Putamen (tissue), 1 donor: ENCODE measurements around the gene S100A13.
"Not testable (repeated sequence)": the region's sequence is repeated elsewhere in the genome, so short reads cannot be mapped to it uniquely, and the experiment has no call there.

ENCODE experiments used
- DNase-seq: peaks from one replicate; pipeline ENCODE4 v3.0.0-alpha.2; 2016; ENCODE audit warnings: low spot score

S100A13 gene

DNA sequence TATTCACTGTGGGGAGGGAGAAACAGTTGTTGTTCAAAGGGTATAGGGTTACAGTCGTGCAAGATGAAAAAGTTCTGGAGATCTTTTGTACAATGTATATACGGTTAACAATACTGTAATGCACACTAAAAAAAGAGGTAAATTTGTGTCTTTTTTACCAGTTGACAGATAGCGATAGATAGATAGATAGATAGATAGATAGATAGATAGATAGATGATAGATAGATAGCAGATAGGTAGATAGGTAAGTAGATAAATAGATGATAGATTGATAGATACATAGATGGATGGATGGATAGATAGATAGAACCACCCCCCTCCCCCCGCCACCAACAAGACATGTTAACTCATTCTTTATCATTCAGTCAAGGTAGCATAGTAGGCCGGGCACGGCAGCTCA is 24.6 kb downstream of the S100A13 start:
- DNase-seq, result no peak

DNA sequence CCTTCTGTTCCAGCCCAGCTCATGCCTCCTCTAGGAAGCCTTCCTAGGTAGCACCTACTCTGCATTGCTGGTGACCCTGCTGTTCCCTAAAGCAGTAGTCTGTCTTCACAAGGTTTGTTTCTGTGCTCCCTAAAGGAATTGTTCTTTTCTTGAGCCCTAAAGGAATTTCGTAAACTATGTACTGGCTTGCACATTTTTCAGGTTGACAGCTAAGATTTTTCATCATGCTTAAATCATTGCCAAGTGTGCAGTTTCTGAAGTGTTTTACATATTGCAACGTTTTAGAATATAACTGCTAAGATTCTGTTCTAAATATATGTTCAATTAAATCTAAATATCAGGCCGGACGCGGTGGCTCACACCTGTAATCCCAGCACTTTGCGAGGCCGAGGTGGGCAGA is 27.5 kb downstream of the S100A13 start:
- DNase-seq, result no peak

GRCh38 chr1:153598309-153599172 is 28.8 kb downstream of the S100A13 start:
- no peak for DNase-seq

GRCh38 chr1:153597206-153597605 is 30.1 kb downstream of the S100A13 start:
- DNase-seq, result no peak

GRCh38 chr1:153592748-153593147 is 34.6 kb downstream of the S100A13 start:
- DNase-seq, result no peak

DNA sequence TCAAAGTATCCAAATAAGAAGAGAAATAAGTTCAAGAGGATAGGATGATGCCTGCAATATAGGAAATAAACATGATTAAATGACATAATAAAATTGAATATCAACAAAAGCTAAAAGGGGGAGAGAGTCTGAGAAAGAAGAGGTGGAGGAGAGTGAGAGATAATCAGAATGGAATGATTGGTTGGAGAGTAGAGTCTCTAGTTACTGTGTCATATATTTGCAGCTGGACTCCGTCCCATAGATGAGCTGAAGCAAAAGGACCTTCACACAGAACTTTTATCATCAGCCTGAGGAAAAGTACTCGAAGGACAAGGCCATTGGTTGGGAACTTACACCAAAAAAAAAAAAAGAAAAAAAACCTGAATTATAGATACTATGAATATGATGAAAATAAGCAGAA is 38.8 kb downstream of the S100A13 start:
- DNase-seq, result no peak

DNA sequence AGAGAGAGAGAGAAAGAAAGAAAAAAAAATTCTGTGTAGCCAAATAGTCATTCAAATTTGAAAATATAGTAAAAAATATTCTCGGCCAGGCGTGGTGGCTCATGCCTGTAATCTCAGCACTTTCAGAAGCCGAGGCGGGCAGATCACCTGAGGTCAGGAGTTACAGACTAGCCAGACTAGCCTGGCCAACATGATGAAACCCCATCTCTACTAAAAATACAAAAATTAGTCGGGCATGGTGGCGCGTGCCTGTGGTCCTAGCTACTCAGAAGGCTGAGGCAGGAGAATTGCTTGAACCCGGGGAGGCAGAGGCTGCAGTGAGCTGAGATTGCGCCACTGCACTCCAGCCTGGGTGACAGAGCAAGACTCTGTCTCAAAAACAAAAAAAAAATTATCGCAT is 39.3 kb downstream of the S100A13 start:
- not testable (repeated sequence) for DNase-seq

DNA sequence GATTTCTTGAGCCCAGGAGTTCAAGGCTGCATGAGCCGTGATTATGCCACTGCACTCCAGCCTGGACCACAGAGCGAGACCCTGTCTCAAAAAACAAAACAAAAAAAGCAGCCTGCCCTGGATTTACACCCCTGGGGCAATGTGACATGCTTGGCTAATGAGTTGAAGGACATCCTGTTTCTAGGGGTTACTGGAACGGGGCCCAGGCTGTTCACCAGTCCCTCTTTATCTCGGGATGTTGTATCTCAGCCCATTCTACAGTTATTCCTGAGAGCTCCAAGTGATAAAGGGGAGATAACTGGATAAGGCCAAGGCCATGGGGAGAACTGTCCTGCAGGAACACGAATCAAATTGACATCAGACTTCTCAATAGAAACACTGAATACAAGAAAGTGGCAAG is 40.0 kb downstream of the S100A13 start:
- no peak for DNase-seq

DNA sequence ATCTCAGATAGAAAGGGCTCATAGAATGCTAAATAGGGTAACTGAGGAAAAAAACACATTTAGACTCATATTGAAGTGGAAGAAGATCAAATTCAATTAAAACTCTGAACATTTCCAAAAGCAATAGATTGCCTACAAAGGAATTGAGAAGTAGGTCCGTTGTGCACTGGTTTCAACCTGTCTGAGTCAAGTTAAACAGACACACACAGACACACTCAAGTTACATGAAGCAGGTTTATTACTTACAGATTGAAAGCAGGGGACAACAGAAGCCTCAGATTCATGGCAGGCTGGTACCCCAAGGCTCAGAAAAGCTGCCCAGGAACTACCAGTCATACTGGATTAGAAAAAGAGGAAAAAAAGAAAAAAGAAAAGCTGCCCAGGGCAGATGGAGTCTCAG is 41.0 kb downstream of the S100A13 start:
- no peak for DNase-seq

DNA sequence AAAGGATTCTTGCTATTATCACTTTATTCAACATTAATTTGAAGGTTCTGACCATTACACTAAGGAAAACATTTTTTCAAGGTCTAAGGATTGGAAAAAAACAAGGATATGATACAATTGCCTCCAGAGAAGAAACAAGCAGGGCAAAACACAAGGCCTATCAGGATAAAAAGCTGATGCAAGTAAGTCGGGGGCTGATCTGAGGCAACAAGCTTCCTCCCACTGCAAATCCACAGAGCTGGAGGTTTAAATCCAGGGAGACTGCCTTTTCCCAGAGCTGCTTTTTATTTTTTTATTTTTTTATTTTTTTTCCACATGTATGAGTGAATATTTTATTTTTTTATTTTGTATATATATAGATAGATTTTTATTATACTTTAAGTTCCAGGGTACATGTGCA is 42.3 kb downstream of the S100A13 start:
- no peak for DNase-seq

DNA sequence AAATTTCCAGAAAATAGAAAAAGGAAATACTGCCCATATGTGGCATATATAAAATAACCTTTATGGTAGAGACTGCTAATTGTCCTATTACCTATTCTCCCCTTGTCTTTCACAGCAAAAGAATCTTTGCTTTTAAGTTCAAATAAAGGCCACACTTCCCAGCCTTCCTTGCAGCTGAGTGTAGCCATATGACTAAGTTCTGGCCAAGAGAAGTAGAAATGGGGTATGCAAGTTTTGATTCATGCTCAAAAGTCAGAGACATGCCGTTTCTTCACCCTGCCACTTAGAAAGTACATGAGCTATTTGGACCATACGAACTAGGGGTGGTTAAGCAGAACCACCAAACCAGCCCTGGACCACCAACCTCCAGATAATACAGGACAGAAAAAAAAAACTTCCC is 43.3 kb downstream of the S100A13 start:
- DNase-seq, result no peak

GRCh38 chr1:153583514-153583913 is 43.8 kb downstream of the S100A13 start:
- not testable (repeated sequence) for DNase-seq

DNA sequence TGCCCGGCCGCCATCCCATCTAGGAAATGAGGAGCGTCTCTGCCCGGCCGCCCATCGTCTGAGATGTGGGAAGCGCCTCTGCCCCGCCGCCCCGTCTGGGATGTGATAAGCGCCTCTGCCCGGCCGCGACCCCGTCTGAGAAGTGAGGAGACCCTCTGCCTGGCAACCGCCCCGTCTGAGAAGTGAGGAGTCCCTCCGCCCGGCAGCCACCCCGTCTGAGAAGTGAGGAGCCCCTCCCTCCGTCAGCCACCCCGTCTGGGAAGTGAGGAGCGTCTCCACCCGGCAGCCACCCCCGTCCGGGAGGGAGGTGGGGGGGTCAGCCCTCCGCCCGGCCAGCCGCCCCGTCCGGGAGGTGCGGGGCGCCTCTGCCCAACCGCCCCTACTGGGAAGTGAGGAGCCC is 44.5 kb downstream of the S100A13 start:
- not testable (repeated sequence) for DNase-seq

GRCh38 chr1:153578936-153579335 is 48.4 kb downstream of the S100A13 start:
- no peak for DNase-seq

DNA sequence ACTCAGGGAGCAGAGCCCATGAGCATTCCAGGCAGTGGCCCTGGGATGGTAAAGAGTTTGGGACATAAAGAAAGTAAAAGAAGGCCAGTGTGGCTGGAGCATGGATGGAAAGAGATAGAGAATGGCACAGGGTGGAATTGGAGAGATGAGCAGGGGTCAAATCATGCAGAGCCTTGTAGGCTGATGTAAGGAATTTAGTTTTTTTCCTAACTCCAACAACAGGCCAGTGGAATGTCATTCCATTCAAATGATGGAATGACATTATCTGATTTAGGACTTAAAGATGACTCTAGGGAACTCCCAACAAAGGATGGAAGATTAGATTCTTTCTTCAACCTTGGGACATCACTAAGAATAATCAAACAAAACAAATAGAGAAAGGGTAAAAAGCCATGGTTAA is 48.8 kb downstream of the S100A13 start:
- no peak for DNase-seq

DNA sequence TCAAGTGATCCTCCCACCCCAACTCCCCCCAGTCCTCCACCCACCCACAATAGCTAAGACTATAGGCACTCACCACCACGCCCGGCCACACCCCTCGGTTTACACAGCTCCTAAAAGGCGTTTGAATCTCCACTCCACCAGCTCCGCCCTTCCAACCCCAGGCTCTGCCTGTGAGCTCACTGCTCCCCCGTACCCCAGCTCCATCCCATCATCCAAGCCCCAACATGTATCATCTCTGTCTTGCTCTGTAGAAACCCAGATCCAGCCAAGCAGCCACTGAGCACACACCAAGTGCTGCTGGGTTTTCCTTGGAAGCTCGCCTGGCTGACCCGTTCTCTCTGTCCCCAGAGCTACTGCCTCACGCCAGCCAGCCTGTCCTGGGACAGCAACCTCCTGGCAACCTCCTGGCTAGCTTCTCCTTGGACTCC is 49.7 kb downstream of the S100A13 start:
- no peak for DNase-seq

DNA sequence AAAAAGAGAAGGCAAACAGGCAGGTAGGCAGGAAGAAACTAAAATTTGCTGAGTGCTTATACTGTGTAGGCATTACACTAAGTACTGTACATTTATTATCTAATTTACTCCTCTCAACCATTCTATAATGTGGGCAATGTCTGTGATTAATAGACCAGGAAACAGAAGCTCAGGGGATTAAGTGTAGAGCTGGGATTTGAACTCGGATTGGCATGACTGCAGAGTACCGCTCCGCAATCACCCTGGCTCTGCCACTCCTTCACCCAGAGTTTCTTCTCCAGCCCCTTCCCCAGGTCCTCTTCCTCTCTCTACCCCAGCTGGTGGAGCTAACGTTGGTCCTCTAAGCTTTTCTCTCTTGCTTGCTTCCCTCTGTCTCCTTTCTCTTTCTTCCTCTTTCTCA is 50.2 kb downstream of the S100A13 start:
- DNase-seq, result no peak

DNA sequence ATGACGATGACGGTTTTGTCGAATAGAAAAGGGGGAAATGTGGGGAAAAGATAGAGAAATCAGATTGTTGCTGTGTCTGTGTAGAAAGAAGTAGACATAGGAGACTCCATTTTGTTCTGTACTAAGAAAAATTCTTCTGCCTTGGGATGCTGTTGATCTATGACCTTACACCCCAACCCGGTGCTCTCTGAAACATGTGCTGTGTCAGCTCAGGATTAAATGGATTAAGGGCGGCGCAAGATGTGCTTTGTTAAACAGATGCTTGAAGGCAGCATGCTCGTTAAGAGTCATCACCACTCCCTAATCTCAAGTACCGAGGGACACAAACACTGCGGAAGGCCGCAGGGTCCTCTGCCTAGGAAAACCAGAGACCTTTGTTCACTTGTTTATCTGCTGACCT is 51.8 kb downstream of the S100A13 start:
- DNase-seq, result not testable (repeated sequence)

DNA sequence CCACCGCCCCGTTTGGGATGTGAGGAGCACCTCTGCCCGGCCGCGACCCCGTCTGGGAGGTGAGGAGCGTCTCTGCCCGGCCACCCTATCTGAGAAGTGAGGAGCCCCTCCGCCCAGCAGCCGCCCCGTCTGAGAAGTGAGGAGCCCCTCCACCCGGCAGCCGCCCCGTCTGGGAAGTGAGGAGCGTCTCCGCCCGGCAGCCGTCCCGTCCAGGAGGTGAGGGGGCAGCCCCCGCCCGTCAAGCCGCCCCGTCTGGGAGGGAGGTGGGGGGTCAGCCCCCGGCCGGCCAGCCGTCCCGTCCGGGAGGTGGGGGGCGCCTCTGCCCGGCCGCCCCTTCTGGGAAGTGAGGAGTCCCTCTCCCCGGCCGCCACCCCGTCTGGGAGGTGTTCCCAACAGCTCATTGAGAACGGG is 52.2 kb downstream of the S100A13 start:
- DNase-seq, result not testable (repeated sequence)

DNA sequence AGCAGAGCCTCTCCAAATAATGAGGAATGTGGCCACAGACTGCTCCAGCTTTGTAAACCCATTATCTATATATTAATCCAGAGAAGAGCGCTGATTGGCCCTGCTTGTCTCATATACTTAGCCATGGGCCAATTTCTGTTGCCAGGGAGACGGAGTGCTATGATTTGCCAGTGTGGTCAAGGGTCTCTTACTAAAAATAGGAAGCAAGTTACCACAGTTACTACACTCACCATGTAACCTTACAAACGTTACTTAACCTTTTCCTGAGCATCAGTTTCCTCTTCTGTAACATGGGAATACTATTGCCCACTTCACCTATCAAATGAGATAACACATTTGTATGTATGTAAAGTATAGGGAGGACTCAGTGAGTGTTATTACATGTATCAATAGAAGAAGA is 54.0 kb downstream of the S100A13 start:
- no peak for DNase-seq

DNA sequence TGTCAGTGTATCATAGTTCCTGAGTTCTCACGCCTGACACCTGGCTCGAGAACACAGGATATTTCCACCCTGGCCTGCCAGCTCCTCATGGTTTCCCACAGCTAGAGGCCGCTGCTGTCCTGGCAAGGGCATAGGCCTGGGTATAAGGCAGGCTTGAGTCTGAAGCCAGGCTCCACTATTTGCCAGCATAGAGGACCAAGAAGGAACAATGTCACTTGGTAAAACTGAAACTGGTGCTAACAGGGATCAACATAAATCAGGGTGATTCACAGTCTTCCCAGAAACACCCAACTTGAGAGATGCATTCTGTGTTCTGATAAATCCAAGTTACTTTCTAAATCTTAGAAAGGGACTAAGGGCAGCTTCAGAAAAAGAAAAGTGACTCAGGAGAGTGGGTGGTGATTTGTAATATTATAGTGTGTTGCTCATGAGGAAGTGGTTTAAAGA is 54.7 kb downstream of the S100A13 start:
- DNase-seq, result peak; percentile 81

DNA sequence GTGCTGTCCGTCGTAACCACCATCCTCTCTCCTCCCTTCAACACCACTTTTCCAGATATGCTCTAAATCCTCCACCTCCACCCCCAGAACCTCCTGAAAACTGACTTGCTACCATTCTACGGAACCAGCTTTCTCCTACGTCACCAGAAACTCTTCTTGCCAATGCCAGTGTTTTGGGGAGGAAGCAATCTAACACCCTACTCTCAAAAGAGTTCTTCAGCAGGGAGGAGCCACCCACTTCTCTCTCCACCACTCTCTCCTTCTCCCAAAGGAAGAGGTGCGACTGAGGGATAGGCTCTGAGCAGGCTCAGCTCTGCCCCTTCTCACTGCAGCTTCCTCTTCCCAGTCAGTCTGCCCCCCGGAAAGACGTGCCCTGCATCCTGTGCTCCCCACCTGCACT is 55.6 kb downstream of the S100A13 start:
- DNase-seq, result no peak

DNA sequence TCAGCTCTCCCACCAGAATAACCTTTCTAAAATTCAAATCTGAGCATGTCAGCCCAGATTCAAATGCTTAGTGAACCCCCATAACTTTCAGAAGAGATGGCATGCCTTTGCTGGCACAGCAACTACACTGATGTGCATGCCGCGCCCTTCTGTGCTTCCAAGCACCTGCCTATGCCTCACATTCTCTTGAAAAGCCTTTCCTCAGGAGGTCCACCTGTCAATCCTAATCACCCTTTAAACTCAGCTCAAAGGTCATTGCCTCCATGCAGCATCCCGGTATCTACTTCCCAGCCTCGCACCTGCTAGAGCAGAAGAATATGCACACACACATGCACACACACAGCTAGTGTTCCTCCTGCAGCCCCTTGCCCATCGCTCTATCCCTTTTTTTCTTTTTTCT is 56.4 kb downstream of the S100A13 start:
- DNase-seq, result no peak

GRCh38 chr1:153569465-153569864 is 57.8 kb downstream of the S100A13 start:
- DNase-seq, result no peak
